ENCODE measurements around the gene MGA. TPM values are rescaled to one million over a fixed set of nuclear protein-coding genes. Genes with fewer than 3 reads are reported as not detected.
A peak's percentile ranks its signal among the peaks of the same experiment; 100 is the strongest.

Gene MGA
- total and polyA plus RNA-seq, 2 donors (not counting 3 experiments of a cell fraction or from before 2014, with no cell fraction given): 4.1 to 36.5 TPM

- peaks cover 2 to 6% of the 10 kb centered on the region in 2 experiments for H3K36me3 ChIP-seq (ENCODE audit: control insufficient read depth in 2 of 2, extremely low read depth in 1 of 2, insufficient read depth in 2 of 2, low read length in 2 of 2)
- peaks cover 28% of the 10 kb centered on the region for H3K4me1 ChIP-seq (ENCODE audit: control insufficient read depth, extremely low read depth, insufficient read depth, low read length)
- dilution Hi-C loops (cut with MboI; ENCODE audit: extremely low pct_ligation_motif_present, low sequenced_read_pairs): no loop called here
- H3K27me3 ChIP-seq (ENCODE audit: control insufficient read depth in 2 of 2, insufficient read depth in 2 of 2, low read length in 2 of 2): no peaks in the 10 kb centered on the region
- no peaks in the 10 kb centered on the region for H3K9me1 ChIP-seq (replicated peaks; ENCODE audit: control insufficient read depth, extremely low read depth, insufficient read depth, low read length)
- intact Hi-C loops (cut with micrococcal nuclease): no loop called here
- ChIA-PET POLR2A (interaction anchor here (0.7 kb wide), 1 partner anchor 28 kb away, joined by 3 read pairs; the partner anchor contains the start of gene MAPKBP1), CTCF (interaction anchor here (1.1 to 15.9 kb wide), 6 partner anchors 9 to 336 kb away, joined by 3 to 754 read pairs (median 4); partner anchors contain the start of gene MAPKBP1)
- no peak overlapping the region for H3K4me2 ChIP-seq (ENCODE audit: insufficient read depth, low read length)
- FAIRE-seq (peak; percentile 47), DNase-seq (ENCODE audit: low read depth, low spot score) (peak; percentile 43)
- no peaks in the 10 kb centered on the region for H4K20me1 ChIP-seq (replicated peaks; ENCODE audit: control insufficient read depth, extremely low read depth, insufficient read depth, low read length)
- no TSS peak for BruUV-seq (replicated peaks)
- no peak overlapping the region for H3K27ac ChIP-seq (ENCODE audit: insufficient read depth, low read depth, low read length)
- H3K79me2 ChIP-seq (ENCODE audit: control insufficient read depth, insufficient read depth, low read length): peaks cover 26% of the 10 kb centered on the region
- no peak overlapping the region for H3K4me3 ChIP-seq (replicated peaks in 1 of 3; ENCODE audit: insufficient read depth in 1 of 3, low read depth in 1 of 3, low read length in 3 of 3)
- no peak overlapping the region for H2AFZ ChIP-seq (ENCODE audit: low read depth, low read length)
- no peak overlapping the region for H3K9ac ChIP-seq (replicated peaks; ENCODE audit: extremely low read depth, insufficient read depth, low read length)
- TF ChIP-seq FOS (IDR thresholded peaks at IDR 0.05; ENCODE audit: borderline replicate concordance, insufficient read depth, low read length): peak; percentile 76
- TF ChIP-seq JUN (IDR thresholded peaks at IDR 0.05; ENCODE audit: borderline replicate concordance, insufficient read depth, insufficient read length, low read depth): peak; percentile 15
- no peak for TF ChIP-seq MYC (IDR thresholded peaks at IDR 0.05; ENCODE audit: low read depth, low read length)
- H3K9me3 ChIP-seq (replicated peaks; ENCODE audit: control insufficient read depth, insufficient read depth, low read length): no peaks in the 10 kb centered on the region
Measured at GRCh38 chr15:41801850-41802455, 141.7 kb downstream of the MGA start.

GRCh38 chr15:41804361-41804760 lies 144.2 kb downstream of the MGA start:
- Histone ChIP-seq H3K4me3 (replicated peaks in 1 of 3; ENCODE audit: insufficient read depth in 1 of 3, low read depth in 1 of 3, low read length in 3 of 3) (no peak overlapping the region), H3K27me3 (ENCODE audit: control insufficient read depth in 2 of 2, insufficient read depth in 2 of 2, low read length in 2 of 2) (no peaks in the 10 kb centered on the region), H3K9me3 (replicated peaks; ENCODE audit: control insufficient read depth, insufficient read depth, low read length) (no peaks in the 10 kb centered on the region), H3K4me2 (ENCODE audit: insufficient read depth, low read length) (no peak overlapping the region), H3K27ac (ENCODE audit: insufficient read depth, low read depth, low read length) (peak overlapping the region; percentile 5), H3K36me3 (ENCODE audit: control insufficient read depth in 2 of 2, extremely low read depth in 1 of 2, insufficient read depth in 2 of 2, low read length in 2 of 2) (peaks cover 2 to 6% of the 10 kb centered on the region in 2 experiments), H2AFZ (ENCODE audit: low read depth, low read length) (no peak overlapping the region), H3K9ac (replicated peaks; ENCODE audit: extremely low read depth, insufficient read depth, low read length) (no peak overlapping the region), H4K20me1 (replicated peaks; ENCODE audit: control insufficient read depth, extremely low read depth, insufficient read depth, low read length) (no peaks in the 10 kb centered on the region), H3K4me1 (ENCODE audit: control insufficient read depth, extremely low read depth, insufficient read depth, low read length) (peaks cover 25% of the 10 kb centered on the region), H3K9me1 (replicated peaks; ENCODE audit: control insufficient read depth, extremely low read depth, insufficient read depth, low read length) (no peaks in the 10 kb centered on the region), H3K79me2 (ENCODE audit: control insufficient read depth, insufficient read depth, low read length) (peaks cover 15% of the 10 kb centered on the region)
- no peak for DNase-seq (ENCODE audit: low read depth, low spot score)
- intact Hi-C loops (cut with micrococcal nuclease) (no loop called here), dilution Hi-C loops (cut with MboI; ENCODE audit: extremely low pct_ligation_motif_present, low sequenced_read_pairs) (no loop called here)
- no peak for FAIRE-seq
- POLR2A ChIA-PET: no interaction called here
- CTCF ChIA-PET: interaction anchor here (1.7 to 15.9 kb wide), 3 partner anchors 20 to 200 kb away, joined by 6 to 754 read pairs (median 6); partner anchors contain the start of gene MAPKBP1
- BruUV-seq (replicated peaks): no TSS peak
- TF ChIP-seq EZH2 (IDR thresholded peaks at IDR 0.05; ENCODE audit: borderline replicate concordance, low read depth, low read length, severe bottlenecking) (no peak), POLR2AphosphoS5 (IDR thresholded peaks at IDR 0.05; ENCODE audit: insufficient read depth, low read depth, low read length) (no peak), POLR2A (IDR thresholded peaks at IDR 0.05; ENCODE audit: low read depth, low read length) (no peak), MYC (IDR thresholded peaks at IDR 0.05; ENCODE audit: low read depth, low read length) (no peak), CTCF (IDR thresholded peaks at IDR 0.05; ENCODE audit: extremely low read depth in 1 of 2, insufficient read depth in 1 of 2, low read depth in 1 of 2, low read length in 2 of 2) (no peak), JUN (IDR thresholded peaks at IDR 0.05; ENCODE audit: borderline replicate concordance, insufficient read depth, insufficient read length, low read depth) (no peak), GATA2 (IDR thresholded peaks at IDR 0.05; ENCODE audit: insufficient read depth, insufficient read length, low read depth, low read length) (no peak), FOS (IDR thresholded peaks at IDR 0.05; ENCODE audit: borderline replicate concordance, insufficient read depth, low read length) (no peak)

Measured in endothelial cell of umbilical vein (primary cell).